ENCODE measurements around the gene ST7. TPM values are rescaled to one million over a fixed set of nuclear protein-coding genes. Genes with fewer than 3 reads are reported as not detected.

ST7 gene
- total and polyA plus RNA-seq, 2 of the 8 experiments (the other 6 are each of a cell fraction or from before 2014, with no cell fraction given): 16.3 to 18.0 TPM

GRCh38 chr7:116929914-116930913 lies 23.1 kb upstream of the ST7 start (continued):
- no peak for TF ChIP-seq FOSL1 (IDR thresholded peaks at IDR 0.05; ENCODE audit: insufficient read depth, low read depth, low read length)
- 0 out of 2 replicates have a peak, but pooled peaks have one; percentile 26 for TF ChIP-seq YY1 (IDR thresholded peaks at IDR 0.05; ENCODE audit: low read depth, low read length)
- TF ChIP-seq SRF (IDR thresholded peaks at IDR 0.05; ENCODE audit: low read depth, low read length): no peak
- TF ChIP-seq BCL11A (IDR thresholded peaks at IDR 0.05; ENCODE audit: low read depth in 2 of 2, low read length in 2 of 2): no peak
- TF ChIP-seq EZH2 (IDR thresholded peaks at IDR 0.05; ENCODE audit: low read depth, low read length, severe bottlenecking): no peak
- no peak for TF ChIP-seq ASH2L (IDR thresholded peaks at IDR 0.05; ENCODE audit: low read length)
- no peak for TF ChIP-seq CHD1 (IDR thresholded peaks at IDR 0.05; ENCODE audit: low read depth, low read length)
- no peak for TF ChIP-seq POLR2A (IDR thresholded peaks at IDR 0.05; ENCODE audit: control extremely low read depth in 1 of 2, low read depth in 2 of 2, low read length in 2 of 2)
- TF ChIP-seq JUND (IDR thresholded peaks at IDR 0.05; ENCODE audit: low read length): 0 out of 2 replicates have a peak, but pooled peaks have one; percentile 38
- no peak for TF ChIP-seq SIX5 (IDR thresholded peaks at IDR 0.05; ENCODE audit: low read depth, low read length)
- TF ChIP-seq CBX8 (IDR thresholded peaks at IDR 0.05; ENCODE audit: borderline replicate concordance, low read depth, low read length): no peak
- TF ChIP-seq POU5F1 (IDR thresholded peaks at IDR 0.05; ENCODE audit: low read depth, low read length): no peak

Measured in H1 (cell line).